GM12878 (cell line): ENCODE data around the gene CAMTA2. TPM values are rescaled to one million over a fixed set of nuclear protein-coding genes. Genes with fewer than 3 reads are reported as not detected.

Experiments
- ATAC-seq: fragments of 200-7000 bp; cut with Tn5 transposase; 3 replicates; pipeline ENCODE4 v1.9.1; 2020; ENCODE audit warnings: mild to moderate bottlenecking, moderate library complexity
- BruUV-seq: library from RNA; stranded (reverse); fragments of 400-500 nt; replicated peaks from 2 replicates; lab custom pipeline; 2021; lab: Mats Ljungman, UMichigan
- CTCF ChIA-PET: fragments of 300-600 bp; sonication (Branson Sonifier 250); formaldehyde crosslinking; extraction: SDS; loops from one replicate; lab custom pipeline; 2021; ENCODE audit warnings: inconsistent platforms; lab: Yijun Ruan, JAX
- POLR2A ChIA-PET: fragments of 350-600 bp; formaldehyde crosslinking; extraction: SDS; loops from one replicate; lab custom pipeline; 2021; ENCODE audit warnings: inconsistent platforms; lab: Charles Lee
- RAD21 ChIA-PET: fragments of 300-600 bp; sonication (Branson Sonifier 250); formaldehyde crosslinking; loops from one replicate; lab custom pipeline; 2023; ENCODE audit warnings: antibody characterized with exemption; ENCODE audit not compliant: unreplicated experiment; lab: Charles Lee
- SMC1A ChIA-PET: fragments of 300-600 bp; sonication (Branson Sonifier 250); formaldehyde crosslinking; loops from one replicate; lab custom pipeline; 2023; ENCODE audit not compliant: unreplicated experiment, uncharacterized antibody; lab: Charles Lee
- DNase-seq: peaks from one replicate; pipeline ENCODE4 v3.0.0-alpha.2; 2011; ENCODE audit warnings: low read depth, low spot score
- FAIRE-seq: peaks from 3 replicates; lab custom pipeline; 2011; peaks lifted over from hg19 to GRCh38; lab: Jason Lieb, UNC
- H2AFZ ChIP-seq: 2 replicates; pipeline ENCODE4 v1.6.0; 2011; ENCODE audit warnings: low read depth, low read length, control low read depth; ENCODE audit not compliant: control insufficient read depth
- H3K27ac ChIP-seq: 2 replicates; pipeline ENCODE4 v1.5.1; 2011; ENCODE audit warnings: control low read depth; ENCODE audit not compliant: control insufficient read depth, insufficient read depth
- H3K27me3 ChIP-seq, 2 experiments: replicated peaks in 1 of 2; 2 replicates each; pipeline versions ENCODE4 v1.6.0 to v1.6.1; 2011; ENCODE audit warnings: low read length in 1 of 2; ENCODE audit not compliant: control insufficient read depth in 2 of 2, insufficient read depth in 2 of 2
- H3K36me3 ChIP-seq, 2 experiments: 2 replicates each; pipeline ENCODE4 v1.5.1; 2011; ENCODE audit warnings: low read length in 1 of 2; ENCODE audit not compliant: control insufficient read depth in 2 of 2, insufficient read depth in 2 of 2
- H3K4me1 ChIP-seq: 2 replicates; pipeline ENCODE4 v1.6.1; 2011; ENCODE audit warnings: mild to moderate bottlenecking, low read length, moderate library complexity, mixed read lengths; ENCODE audit not compliant: control insufficient read depth, insufficient read depth
- H3K4me2 ChIP-seq: 2 replicates; pipeline ENCODE4 v1.6.0; 2011; ENCODE audit warnings: control low read depth; ENCODE audit not compliant: control insufficient read depth, insufficient read depth
- H3K4me3 ChIP-seq: fragments of 200-600 bp; sonication (generic); 2 replicates; pipeline ENCODE4 v1.5.1; 2016
- H3K79me2 ChIP-seq: 2 replicates; pipeline ENCODE4 v1.6.0; 2011; ENCODE audit warnings: low read length; ENCODE audit not compliant: control insufficient read depth, insufficient read depth
- H3K9ac ChIP-seq: 2 replicates; pipeline ENCODE4 v1.8.0; 2011; ENCODE audit warnings: low read length, control low read depth, mixed read lengths; ENCODE audit not compliant: control insufficient read depth, insufficient read depth
- H3K9me3 ChIP-seq: replicated peaks from 3 replicates; pipeline ENCODE4 v1.5.1; 2011; ENCODE audit warnings: mild to moderate bottlenecking, low read length; ENCODE audit not compliant: control insufficient read depth, insufficient read depth
- H4K20me1 ChIP-seq: 2 replicates; pipeline ENCODE4 v1.6.0; 2011; ENCODE audit not compliant: control insufficient read depth, insufficient read depth
- CREB1 ChIP-seq: IDR thresholded peaks from 2 replicates; pipeline ENCODE4 v1.6.1; 2012; ENCODE audit warnings: low read depth, mild to moderate bottlenecking, inconsistent platforms
- EED ChIP-seq: sonication (generic); IDR thresholded peaks from 2 replicates; pipeline ENCODE4 v1.6.1; 2016; ENCODE audit warnings: antibody characterized with exemption, low read depth
- HDAC6 ChIP-seq: fragments of 200-600 bp; sonication (generic); IDR thresholded peaks from one replicate; pipeline ENCODE4 v1.8.0; 2017; ENCODE audit warnings: antibody characterized with exemption; ENCODE audit not compliant: unreplicated experiment
- IKZF1 ChIP-seq: fragments of 450-650 bp; conservative IDR thresholded peaks from 2 replicates; pipeline ENCODE4 v1.6.1; 2017; ENCODE audit warnings: antibody characterized with exemption, mild to moderate bottlenecking
- IRF4 ChIP-seq: IDR thresholded peaks from 2 replicates; pipeline ENCODE4 v1.6.1; 2011; ENCODE audit warnings: low read depth, low read length
- MYB ChIP-seq: fragments of 150-350 bp; IDR thresholded peaks from 2 replicates; pipeline ENCODE4 v1.6.1; 2014; ENCODE audit warnings: mild to moderate bottlenecking, low read depth, low read length, borderline replicate concordance
- PAX5 ChIP-seq: IDR thresholded peaks from 2 replicates; pipeline ENCODE4 v1.6.1; 2011; ENCODE audit warnings: low read depth, low read length, borderline replicate concordance
- PAX8 ChIP-seq: fragments of 450-650 bp; IDR thresholded peaks from 2 replicates; pipeline ENCODE4 v1.6.1; 2017; ENCODE audit warnings: mild to moderate bottlenecking, moderate library complexity
- POLR2AphosphoS5 ChIP-seq: IDR thresholded peaks from 2 replicates; pipeline ENCODE4 v1.6.1; 2011; ENCODE audit warnings: mild to moderate bottlenecking, low read length, inconsistent platforms
- RUNX3 ChIP-seq: IDR thresholded peaks from 2 replicates; pipeline ENCODE4 v1.6.1; 2012; ENCODE audit warnings: low read length, inconsistent platforms
- SPI1 ChIP-seq: IDR thresholded peaks from 2 replicates; pipeline ENCODE4 v1.6.1; 2011; ENCODE audit warnings: low read depth, mild to moderate bottlenecking, low read length, moderate library complexity, borderline replicate concordance; ENCODE audit not compliant: insufficient read depth
- TAF1 ChIP-seq: IDR thresholded peaks from 2 replicates; pipeline ENCODE4 v1.6.1; 2011; ENCODE audit warnings: mild to moderate bottlenecking, low read depth, low read length, borderline replicate concordance
- WGBS: methylation state at CpG from one replicate; pipeline ENCODE4 v1.1.6; 2016; ENCODE audit warnings: low lambda C conversion rate; ENCODE audit not compliant: insufficient replicate concordance, insufficient coverage; ENCODE audit errors: missing lambda C conversion rate; 5-methylcytosine and 5-hydroxymethylcytosine counted together
- in situ Hi-C: fragments of 300-500 bp; cut with MboI; formaldehyde crosslinking; loops from 9 replicates; pipeline ENCODE4 v1.14.3; 2018; ENCODE audit warnings: mixed read lengths
- intact Hi-C: fragments of 100-400 bp; cut with micrococcal nuclease; formaldehyde crosslinking; loops from one replicate; pipeline ENCODE4 v1.14.2; 2022; ENCODE audit not compliant: unreplicated experiment
- polyA plus RNA-seq, 11 experiments: library from polyadenylated mRNA; depleted of rRNA in 4 of 11; unstranded in 6 of 11; stranded (reverse) in 5 of 11; fragments of >200 nt; fragmentation: Nextera tagmentation in 4 of 11; fragmentation: Illumina TruSeq in 1 of 11; extraction: Ambion mirVana in 4 of 11; extraction: Trizol in 1 of 11; gene quantifications; 1 replicate in 1 of 11; 2 replicates in 10 of 11; pipeline versions ENCODE4 v1.2.1 to v1.2.3, GENCODE V29; 2011 to 2016; ENCODE audit warnings: inconsistent platforms in 2 of 11, missing spikeins in 2 of 11, low read depth in 1 of 11
- total RNA-seq, 4 experiments: library from RNA; depleted of rRNA in 3 of 4; stranded (reverse); fragments of >200 nt in 3 of 4; fragmentation: Illumina TruSeq in 1 of 4; extraction: Trizol in 1 of 4; gene quantifications; 2 replicates each; pipeline versions ENCODE4 v1.2.1 to v1.2.3, GENCODE V29; 2013 to 2021
- TF ChIP-seq, protein P1 (sequence below): fragments of 450-650 bp; IDR thresholded peaks from 2 replicates; pipeline ENCODE4 v1.6.1; 2017; ENCODE audit warnings: low read depth, mild to moderate bottlenecking, moderate library complexity

CAMTA2 gene
- total and polyA plus RNA-seq, 10 of the 15 experiments (the other 5 are each of a cell fraction or from before 2014, with no cell fraction given), result 0.42 to 29.3 (median 11.2) TPM

DNA sequence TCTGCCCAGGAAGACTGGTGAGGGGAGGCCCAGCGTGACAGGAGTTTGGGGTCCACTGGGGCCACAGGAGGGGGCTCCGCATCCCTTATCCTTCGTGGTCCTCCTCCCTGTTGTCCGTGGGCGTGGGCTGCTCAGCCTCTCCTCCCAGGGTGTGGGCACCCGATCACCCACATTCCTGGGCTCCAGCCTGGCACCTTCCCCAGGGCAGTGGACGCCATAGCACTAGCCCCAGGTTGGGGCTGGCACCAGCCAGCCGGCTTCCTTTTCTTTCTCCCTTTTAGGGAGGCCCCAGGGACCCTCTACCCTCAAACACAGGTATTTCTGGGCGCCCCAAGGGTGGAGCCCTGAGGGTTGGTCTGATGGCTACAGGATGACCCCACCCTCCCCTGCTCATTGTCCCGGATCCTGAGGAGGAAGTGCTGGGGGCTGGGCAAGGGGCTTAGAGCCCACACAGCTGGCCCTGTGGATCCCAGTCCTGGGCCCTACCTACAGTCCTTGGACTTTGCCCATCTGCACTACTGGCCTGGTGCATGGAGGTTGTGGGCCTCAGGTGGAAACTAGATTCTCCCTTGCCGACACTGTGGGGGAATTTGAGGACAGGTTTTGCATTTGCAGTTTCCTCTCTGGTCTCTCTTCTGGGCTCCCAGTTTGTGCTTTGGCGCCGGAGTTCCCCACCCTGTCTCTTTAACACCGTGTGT is 11.4 kb upstream of the CAMTA2 start:
- RAD21 ChIA-PET, result interaction anchor here (1.4 to 1.6 kb wide), 2 partner anchors 18 to 32 kb away, joined by 3 to 4 read pairs; partner anchors contain the start of gene SPAG7
- CTCF ChIA-PET, result interaction anchor here (0.9 to 2.5 kb wide), 3 partner anchors 12 to 64 kb away, joined by 3 to 12 read pairs (median 6); no protein-coding TSS in a partner anchor
- 3% methylated on average over 14 of the region's 14 CpGs for WGBS
- Histone ChIP-seq H3K79me2 (peaks cover 25% of the 10 kb centered on the region), H3K4me1 (peaks cover 11% of the 10 kb centered on the region), H3K27ac (peak overlapping the region; percentile 76), H4K20me1 (no peaks in the 10 kb centered on the region)
- peak; percentile 52 for ATAC-seq
- POLR2A ChIA-PET, result interaction anchor here (0.5 to 3.7 kb wide), 9 partner anchors 10 to 208 kb away, joined by 3 to 22 read pairs (median 5); partner anchors contain the start of genes CAMTA2, PFN1, SPAG7 and ZFP3
- TF ChIP-seq POLR2AphosphoS5, result peak; percentile 53
- peak; percentile 23; the same call in 1 of the 2 replicates for TF ChIP-seq EED
- 0 out of 2 replicates have a peak, but pooled peaks have one; percentile 28 for TF ChIP-seq SPI1
- peak; percentile 31; the same call in 1 of the 2 replicates for TF ChIP-seq IKZF1
- 0 out of 2 replicates have a peak, but pooled peaks have one; percentile 8 for TF ChIP-seq IRF4
- TF ChIP-seq, protein P1, sequence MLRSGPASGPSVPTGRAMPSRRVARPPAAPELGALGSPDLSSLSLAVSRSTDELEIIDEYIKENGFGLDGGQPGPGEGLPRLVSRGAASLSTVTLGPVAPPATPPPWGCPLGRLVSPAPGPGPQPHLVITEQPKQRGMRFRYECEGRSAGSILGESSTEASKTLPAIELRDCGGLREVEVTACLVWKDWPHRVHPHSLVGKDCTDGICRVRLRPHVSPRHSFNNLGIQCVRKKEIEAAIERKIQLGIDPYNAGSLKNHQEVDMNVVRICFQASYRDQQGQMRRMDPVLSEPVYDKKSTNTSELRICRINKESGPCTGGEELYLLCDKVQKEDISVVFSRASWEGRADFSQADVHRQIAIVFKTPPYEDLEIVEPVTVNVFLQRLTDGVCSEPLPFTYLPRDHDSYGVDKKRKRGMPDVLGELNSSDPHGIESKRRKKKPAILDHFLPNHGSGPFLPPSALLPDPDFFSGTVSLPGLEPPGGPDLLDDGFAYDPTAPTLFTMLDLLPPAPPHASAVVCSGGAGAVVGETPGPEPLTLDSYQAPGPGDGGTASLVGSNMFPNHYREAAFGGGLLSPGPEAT, result peak; percentile 30; the same call in 1 of the 2 replicates
- 0 out of 2 replicates have a peak, but pooled peaks have one; percentile 15 for TF ChIP-seq RUNX3
- 0 out of 2 replicates have a peak, but pooled peaks have one; percentile 19 for TF ChIP-seq TAF1
- no peak for TF ChIP-seq HDAC6
- TF ChIP-seq CREB1, result no peak
- TF ChIP-seq PAX8, result no peak
- TF ChIP-seq MYB, result no peak
- no peak for TF ChIP-seq PAX5
- TF ChIP-seq, all 136 proteins: peak for 8
- peak; percentile 83 for FAIRE-seq
- SMC1A ChIA-PET, result interaction anchor here (1.0 to 1.5 kb wide), 4 partner anchors 11 to 59 kb away, joined by 3 to 6 read pairs (median 4); partner anchors contain the start of genes CAMTA2, RNF167, SLC25A11 and SPAG7
- H3K27me3 ChIP-seq, result no peaks in the 10 kb centered on the region
- in situ Hi-C loops (no loop called here), intact Hi-C loops (loop anchor here (5.0 kb wide), 1 partner anchor 33 kb away; no protein-coding TSS in a partner anchor)
- H3K9ac ChIP-seq, result peak overlapping the region; percentile 87
- peaks cover 16 to 21% of the 10 kb centered on the region in 2 experiments for H3K36me3 ChIP-seq
- H3K9me3 ChIP-seq, result no peaks in the 10 kb centered on the region
- H2AFZ ChIP-seq, result peak overlapping the region; percentile 11; the same call in 1 of the 2 replicates
- peak overlapping the region; percentile 99 for H3K4me3 ChIP-seq
- H3K4me2 ChIP-seq, result peak overlapping the region; percentile 99
- no peak for DNase-seq
- BruUV-seq, result no TSS peak
